IMR-90 (cell line): ENCODE results near the gene TTLL7. TPM values are rescaled to one million over a fixed set of nuclear protein-coding genes. Genes with fewer than 3 reads are reported as not detected.

ENCODE experiments used
- ATAC-seq: fragments of 200-7000 bp; cut with Tn5 transposase; 2 replicates; pipeline ENCODE4 v1.9.1; 2020; ENCODE audit warnings: low read depth, mild to moderate bottlenecking, moderate library complexity
- BruUV-seq: library from RNA; stranded (reverse); fragments of 400-500 nt; replicated peaks from 2 replicates; lab custom pipeline; 2021; lab: Mats Ljungman, UMichigan
- CTCF ChIA-PET: fragments of 300-600 bp; formaldehyde crosslinking; extraction: SDS; loops from one replicate; lab custom pipeline; 2021; ENCODE audit warnings: antibody characterized with exemption; lab: Yijun Ruan, JAX
- POLR2A ChIA-PET: fragments of 300-600 bp; sonication (Branson Sonifier 250); formaldehyde crosslinking; loops from one replicate; lab custom pipeline; 2022; ENCODE audit warnings: antibody characterized with exemption; ENCODE audit not compliant: unreplicated experiment; lab: Charles Lee
- DNase-seq: peaks from one replicate; pipeline ENCODE4 v3.0.0; 2013
- H2AFZ ChIP-seq: replicated peaks from 2 replicates; pipeline ENCODE3; 2013; ENCODE audit warnings: low read length, mild to moderate bottlenecking; ENCODE audit not compliant: poor library complexity
- H2AK5ac ChIP-seq: 2 replicates; pipeline ENCODE4 v1.6.1; 2013; ENCODE audit warnings: low read depth, low read length, inconsistent platforms
- H2AK9ac ChIP-seq: replicated peaks from 2 replicates; pipeline ENCODE3; 2013; ENCODE audit warnings: mild to moderate bottlenecking, low read depth, low read length, moderate library complexity; ENCODE audit not compliant: poor library complexity
- H2BK120ac ChIP-seq: 2 replicates; pipeline ENCODE4 v1.6.1; 2013; ENCODE audit warnings: low read depth, low read length, inconsistent platforms
- H2BK15ac ChIP-seq: 3 replicates; pipeline ENCODE4 v1.6.1; 2013; ENCODE audit warnings: low read depth, low read length, inconsistent platforms
- H2BK20ac ChIP-seq: 2 replicates; pipeline ENCODE4 v1.6.1; 2013; ENCODE audit warnings: low read depth, mild to moderate bottlenecking, inconsistent platforms, low read length, moderate library complexity
- H2BK5ac ChIP-seq: 2 replicates; pipeline ENCODE4 v1.6.1; 2013; ENCODE audit warnings: mild to moderate bottlenecking, low read depth, low read length, inconsistent platforms; ENCODE audit not compliant: poor library complexity, severe bottlenecking
- H3K14ac ChIP-seq: replicated peaks from 2 replicates; pipeline ENCODE4 v1.6.1; 2013; ENCODE audit warnings: low read depth, low read length, inconsistent platforms
- H3K18ac ChIP-seq: 2 replicates; pipeline ENCODE4 v1.6.1; 2013; ENCODE audit warnings: low read depth, low read length, control low read depth
- H3K23ac ChIP-seq: 2 replicates; pipeline ENCODE4 v1.6.1; 2013; ENCODE audit warnings: low read depth, low read length, inconsistent platforms
- H3K27ac ChIP-seq: 2 replicates; pipeline ENCODE4 v1.5.1; 2013; ENCODE audit warnings: mild to moderate bottlenecking, control low read depth, low read length; ENCODE audit not compliant: insufficient read depth
- H3K27me3 ChIP-seq: 2 replicates; pipeline ENCODE4 v1.6.1; 2013; ENCODE audit warnings: low read length; ENCODE audit not compliant: control insufficient read depth, insufficient read depth
- H3K36me3 ChIP-seq: 2 replicates; pipeline ENCODE4 v1.6.1; 2013; ENCODE audit warnings: low read length, mixed read lengths; ENCODE audit not compliant: control insufficient read depth, insufficient read depth
- H3K4ac ChIP-seq: 2 replicates; pipeline ENCODE4 v1.6.1; 2013; ENCODE audit warnings: low read depth, low read length, inconsistent platforms
- H3K4me1 ChIP-seq: 2 replicates; pipeline ENCODE4 v1.6.1; 2013; ENCODE audit warnings: low read length, mixed read lengths; ENCODE audit not compliant: control insufficient read depth, insufficient read depth
- H3K4me2 ChIP-seq: 2 replicates; pipeline ENCODE4 v1.6.1; 2013; ENCODE audit warnings: low read depth, mild to moderate bottlenecking, control low read depth, low read length, moderate library complexity
- H3K4me3 ChIP-seq: 2 replicates; pipeline ENCODE4 v1.5.1; 2013; ENCODE audit warnings: low read depth, mild to moderate bottlenecking, control low read depth, low read length, moderate library complexity; ENCODE audit not compliant: insufficient read depth
- H3K56ac ChIP-seq: 2 replicates; pipeline ENCODE4 v1.6.1; 2013; ENCODE audit warnings: low read length, inconsistent platforms; ENCODE audit not compliant: insufficient read depth; ENCODE audit errors: extremely low read depth
- H3K79me1 ChIP-seq, 2 experiments: 2 replicates each; pipeline ENCODE4 v1.6.1; 2013; ENCODE audit warnings: low read length in 2 of 2, inconsistent platforms in 1 of 2, low read depth in 1 of 2
- H3K9ac ChIP-seq: 2 replicates; pipeline ENCODE4 v1.6.1; 2013; ENCODE audit warnings: low read depth, low read length, control low read depth
- H3K9me1 ChIP-seq: 2 replicates; pipeline ENCODE4 v1.6.1; 2013; ENCODE audit warnings: low read length, inconsistent platforms; ENCODE audit not compliant: insufficient read depth
- H3K9me3 ChIP-seq: 2 replicates; pipeline ENCODE4 v1.6.1; 2013; ENCODE audit warnings: low read length; ENCODE audit not compliant: control insufficient read depth, insufficient read depth
- H4K20me1 ChIP-seq: 2 replicates; pipeline ENCODE4 v1.6.1; 2013; ENCODE audit warnings: low read length, inconsistent platforms; ENCODE audit not compliant: insufficient read depth
- H4K5ac ChIP-seq: 2 replicates; pipeline ENCODE4 v1.6.1; 2013; ENCODE audit warnings: mild to moderate bottlenecking, low read depth, low read length, control low read depth
- H4K8ac ChIP-seq, 2 experiments: 2 replicates each; pipeline ENCODE4 v1.6.1; 2013; ENCODE audit warnings: low read depth in 2 of 2, low read length in 2 of 2, control low read depth in 1 of 2, inconsistent platforms in 1 of 2
- H4K91ac ChIP-seq: 2 replicates; pipeline ENCODE4 v1.6.1; 2013; ENCODE audit warnings: low read depth, low read length, inconsistent platforms; ENCODE audit not compliant: insufficient read depth
- MXI1 ChIP-seq: IDR thresholded peaks from 2 replicates; pipeline ENCODE4 v1.6.1; 2012; ENCODE audit warnings: low read depth, mild to moderate bottlenecking, low read length, moderate library complexity, borderline replicate concordance
- NFE2L2 ChIP-seq: fragments of 150-350 bp; IDR thresholded peaks from 2 replicates; pipeline ENCODE4 v1.6.1; 2016; ENCODE audit warnings: low read depth, mild to moderate bottlenecking, low read length
- RAD21 ChIP-seq: IDR thresholded peaks from 2 replicates; pipeline ENCODE4 v1.6.1; 2012; ENCODE audit warnings: low read length, improper control_type of control experiment
- WGBS, 2 experiments: methylation state at CpG; one replicate each; pipeline versions ENCODE4 v1.1.5 to v1.1.7; 2013; ENCODE audit warnings: missing lambda C conversion rate in 2 of 2; ENCODE audit not compliant: insufficient read length in 1 of 2; ENCODE audit errors: extremely low coverage in 2 of 2; 5-methylcytosine and 5-hydroxymethylcytosine counted together
- dilution Hi-C: fragments of 300-500 bp; cut with HindIII; formaldehyde crosslinking; loops from one replicate; pipeline ENCODE4 v1.14.3; 2018; ENCODE audit warnings: low sequenced_read_pairs; ENCODE audit not compliant: unreplicated experiment
- in situ Hi-C: fragments of 300-500 bp; cut with MboI; formaldehyde crosslinking; loops from 3 replicates; pipeline ENCODE4 v1.14.3; 2019; ENCODE audit warnings: low sequenced_read_pairs, inconsistent platforms, mixed read lengths
- intact Hi-C: fragments of 100-400 bp; cut with micrococcal nuclease; formaldehyde crosslinking; loops from 2 replicates; pipeline ENCODE4 v1.10.0; 2022
- polyA plus RNA-seq, 3 experiments: library from polyadenylated mRNA; depleted of rRNA; stranded (reverse); fragments of >200 nt; gene quantifications; 2 replicates each; pipeline ENCODE4 v1.2.3, GENCODE V29; 2012; ENCODE audit warnings: low replicate concordance in 1 of 3
- total RNA-seq: library from RNA; depleted of rRNA; stranded (reverse); fragments of >200 nt; gene quantifications from 2 replicates; pipeline ENCODE4 v1.2.3, GENCODE V29; 2012
- TF ChIP-seq, protein P1 (sequence below): conservative IDR thresholded peaks from 2 replicates; pipeline ENCODE4 v1.5.1; 2012; ENCODE audit warnings: mild to moderate bottlenecking, low read depth, low read length, improper control_type of control experiment

TTLL7 gene
- total and polyA plus RNA-seq, 2 of the 4 experiments (the other 2 are of a cell fraction): 5.7 to 8.1 TPM

GRCh38 chr1:83857103-83857502, 141.8 kb downstream of the TTLL7 start:
- Histone ChIP-seq H3K36me3 (no peaks in the 10 kb centered on the region), H2AK5ac (no peak overlapping the region), H2BK120ac (no peak overlapping the region), H3K23ac (no peak overlapping the region), H3K4me3 (no peak overlapping the region), H3K9me1 (no peaks in the 10 kb centered on the region), H4K8ac (no peak overlapping the region), H3K4me2 (no peak overlapping the region), H3K4me1 (no peaks in the 10 kb centered on the region), H4K91ac (no peak overlapping the region), H3K27ac (no peak overlapping the region), H2AFZ (no peak overlapping the region), H3K56ac (no peak overlapping the region), H3K9me3 (no peaks in the 10 kb centered on the region), H2AK9ac (no peak overlapping the region), H3K14ac (no peak overlapping the region), H3K9ac (no peak overlapping the region), H3K18ac (no peak overlapping the region), H3K27me3 (0 out of 2 replicates have a peak, but pooled peaks cover 2% of the 10 kb centered on the region), H2BK20ac (no peak overlapping the region), H3K79me1 (no peaks in the 10 kb centered on the region), H4K5ac (no peak overlapping the region), H2BK15ac (no peak overlapping the region), H2BK5ac (no peak overlapping the region), H4K20me1 (no peaks in the 10 kb centered on the region), H3K4ac (no peak overlapping the region)
- peak; percentile 71 for ATAC-seq
- no peak for TF ChIP-seq NFE2L2
- TF ChIP-seq, protein P1, sequence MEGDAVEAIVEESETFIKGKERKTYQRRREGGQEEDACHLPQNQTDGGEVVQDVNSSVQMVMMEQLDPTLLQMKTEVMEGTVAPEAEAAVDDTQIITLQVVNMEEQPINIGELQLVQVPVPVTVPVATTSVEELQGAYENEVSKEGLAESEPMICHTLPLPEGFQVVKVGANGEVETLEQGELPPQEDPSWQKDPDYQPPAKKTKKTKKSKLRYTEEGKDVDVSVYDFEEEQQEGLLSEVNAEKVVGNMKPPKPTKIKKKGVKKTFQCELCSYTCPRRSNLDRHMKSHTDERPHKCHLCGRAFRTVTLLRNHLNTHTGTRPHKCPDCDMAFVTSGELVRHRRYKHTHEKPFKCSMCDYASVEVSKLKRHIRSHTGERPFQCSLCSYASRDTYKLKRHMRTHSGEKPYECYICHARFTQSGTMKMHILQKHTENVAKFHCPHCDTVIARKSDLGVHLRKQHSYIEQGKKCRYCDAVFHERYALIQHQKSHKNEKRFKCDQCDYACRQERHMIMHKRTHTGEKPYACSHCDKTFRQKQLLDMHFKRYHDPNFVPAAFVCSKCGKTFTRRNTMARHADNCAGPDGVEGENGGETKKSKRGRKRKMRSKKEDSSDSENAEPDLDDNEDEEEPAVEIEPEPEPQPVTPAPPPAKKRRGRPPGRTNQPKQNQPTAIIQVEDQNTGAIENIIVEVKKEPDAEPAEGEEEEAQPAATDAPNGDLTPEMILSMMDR: peak; percentile 33
- TF ChIP-seq RAD21: peak; percentile 34
- TF ChIP-seq MXI1: no peak
- dilution Hi-C loops: no loop called here
- DNase-seq: peak; percentile 28
- no TSS peak for BruUV-seq
- in situ Hi-C loops: no loop called here
- POLR2A ChIA-PET: no interaction called here
- CTCF ChIA-PET: no interaction called here
- no CpG with 5 or more reads among the region's 1 CpG for WGBS, 2 experiments
- intact Hi-C loops: no loop called here
